Measurements from ENCODE around the gene FCER2. TPM values are rescaled to one million over a fixed set of nuclear protein-coding genes. Genes with fewer than 3 reads are reported as not detected.

The FCER2 gene
- total RNA-seq, 1 experiment from 2014 or later: not detected

DNA sequence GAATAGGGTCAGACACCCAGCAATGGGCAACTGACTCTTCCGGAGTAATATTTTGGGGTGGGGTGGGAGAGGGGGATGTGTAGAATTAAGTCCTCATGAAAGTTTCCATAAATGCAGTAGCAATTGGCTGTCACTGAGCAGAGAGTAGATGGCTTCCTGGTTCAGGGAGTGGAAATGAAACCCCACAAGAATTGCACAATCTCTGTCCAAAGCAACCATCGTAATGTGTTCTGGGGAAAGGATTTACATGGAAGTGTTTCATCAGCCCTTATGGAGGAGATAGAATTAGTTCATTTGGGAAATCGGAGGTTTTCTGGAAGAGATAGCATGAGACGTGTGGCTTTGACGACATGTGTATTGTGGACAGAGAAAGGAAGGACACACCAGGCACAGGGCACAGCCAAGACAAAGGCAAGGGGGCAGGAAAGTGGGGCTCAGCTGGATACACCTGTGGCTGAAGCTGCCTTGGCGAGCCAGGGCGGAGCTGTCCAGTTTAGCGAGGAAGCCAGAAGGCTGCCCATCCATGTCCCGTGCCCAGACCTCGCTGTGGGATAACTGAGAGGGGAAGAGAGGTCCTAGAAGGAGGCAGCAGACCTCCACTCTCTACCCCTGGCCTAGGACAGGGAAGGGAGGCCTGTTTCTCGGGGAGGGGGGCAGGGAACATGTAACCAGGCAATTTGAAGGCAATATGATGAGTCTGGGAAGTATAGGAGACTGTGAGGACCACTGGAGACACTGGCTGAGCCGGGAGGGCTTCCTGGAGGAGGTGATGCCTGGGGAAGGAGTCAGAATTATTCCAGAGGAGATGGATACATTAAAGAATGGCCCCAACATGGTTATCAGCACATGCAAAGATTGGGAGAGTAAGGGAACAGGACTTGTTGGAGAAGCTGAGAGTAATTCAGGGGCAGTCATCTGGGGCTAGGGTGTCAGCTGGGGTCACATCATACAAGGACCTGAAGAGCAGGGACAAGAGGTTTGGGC, 32.6 kb upstream of the FCER2 start:
- DNase-seq (ENCODE audit: low read depth): peak; percentile 2

DNA sequence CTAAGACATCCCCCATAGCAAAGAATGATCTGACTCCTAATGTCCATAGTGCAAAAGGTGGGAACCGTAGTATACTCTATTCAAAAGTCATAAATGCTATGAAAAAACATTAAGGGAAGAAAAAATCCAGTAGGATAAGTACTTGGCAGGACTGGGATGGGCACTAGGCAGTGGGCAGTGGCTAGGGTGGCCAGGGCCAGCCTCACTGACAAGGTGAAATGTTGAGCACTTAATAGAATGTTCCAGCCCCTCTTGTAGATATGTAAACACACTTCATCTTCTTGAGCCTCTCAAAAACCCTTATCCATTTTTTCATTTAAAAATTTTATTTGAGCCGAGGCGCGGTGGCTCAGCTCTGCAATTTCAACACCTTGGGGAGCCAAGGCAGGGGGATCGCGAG, 31.4 kb upstream of the FCER2 start:
- no peak for DNase-seq (ENCODE audit: low read depth)

DNA sequence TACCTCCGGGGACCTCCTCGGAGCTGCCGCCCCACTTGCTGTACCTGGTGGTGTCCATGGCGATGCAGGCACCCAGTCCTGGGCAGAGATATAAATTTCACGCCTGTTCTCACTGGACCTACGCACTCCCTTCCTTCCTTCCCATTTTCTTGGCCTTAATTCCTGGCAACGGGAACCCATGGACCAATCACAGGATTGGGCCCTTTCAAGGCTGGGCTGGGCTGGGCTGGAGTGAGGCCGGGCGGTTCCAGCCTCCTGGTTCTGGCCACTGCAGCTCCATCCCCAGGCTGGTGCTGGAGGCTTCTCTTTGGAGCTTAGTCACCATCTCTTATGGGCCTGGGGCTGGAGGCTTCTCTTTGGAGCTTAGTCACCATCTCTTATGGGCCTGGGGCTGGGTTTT, 30.1 kb upstream of the FCER2 start, which contains the start of gene CLEC4G:
Gene CLEC4G (minus strand): TSS at position 66 of the 400 bp plus-strand sequence. CDS start 8 bp downstream, at position 58.
- no peak for DNase-seq (ENCODE audit: low read depth)

DNA sequence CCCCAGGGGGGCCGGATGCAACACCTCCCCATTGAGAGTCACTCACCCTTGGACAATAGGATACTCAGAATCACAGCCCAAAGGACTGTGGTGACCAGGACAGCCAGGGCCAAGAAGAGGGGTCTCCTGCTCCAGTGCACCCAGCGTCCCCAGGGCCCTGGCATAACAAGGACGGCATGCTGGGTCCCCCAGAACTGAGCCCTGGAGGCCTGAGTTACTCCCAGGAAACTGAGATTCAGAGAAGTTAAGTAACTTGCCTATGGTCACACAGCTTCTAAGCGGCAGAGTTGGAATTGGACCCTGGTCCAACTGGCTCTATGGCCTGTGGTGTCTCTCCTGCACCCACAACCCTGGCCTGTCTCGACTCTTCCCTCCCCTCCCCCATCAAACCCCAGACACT, 29.7 kb upstream of the FCER2 start:
- DNase-seq (ENCODE audit: low read depth): no peak

DNA sequence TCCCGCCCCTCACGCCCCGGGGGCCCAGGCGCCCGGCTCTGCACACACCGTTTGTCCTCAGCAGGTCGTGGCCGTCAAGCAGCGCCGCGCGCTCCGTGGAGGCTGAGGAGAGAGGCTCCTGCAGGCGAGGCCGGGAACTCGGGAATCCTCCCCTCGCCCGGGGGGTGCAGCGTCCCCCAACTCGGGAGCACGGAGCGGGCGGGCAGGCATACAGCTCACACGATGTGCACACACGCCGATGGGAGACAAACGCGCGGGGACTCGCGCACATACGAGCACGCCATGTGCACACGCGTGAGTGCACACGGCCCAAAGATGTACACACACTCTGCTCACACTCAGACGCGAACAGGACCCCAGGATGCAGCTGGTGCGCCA, 29.3 kb upstream of the FCER2 start:
- DNase-seq (ENCODE audit: low read depth): no peak

DNA sequence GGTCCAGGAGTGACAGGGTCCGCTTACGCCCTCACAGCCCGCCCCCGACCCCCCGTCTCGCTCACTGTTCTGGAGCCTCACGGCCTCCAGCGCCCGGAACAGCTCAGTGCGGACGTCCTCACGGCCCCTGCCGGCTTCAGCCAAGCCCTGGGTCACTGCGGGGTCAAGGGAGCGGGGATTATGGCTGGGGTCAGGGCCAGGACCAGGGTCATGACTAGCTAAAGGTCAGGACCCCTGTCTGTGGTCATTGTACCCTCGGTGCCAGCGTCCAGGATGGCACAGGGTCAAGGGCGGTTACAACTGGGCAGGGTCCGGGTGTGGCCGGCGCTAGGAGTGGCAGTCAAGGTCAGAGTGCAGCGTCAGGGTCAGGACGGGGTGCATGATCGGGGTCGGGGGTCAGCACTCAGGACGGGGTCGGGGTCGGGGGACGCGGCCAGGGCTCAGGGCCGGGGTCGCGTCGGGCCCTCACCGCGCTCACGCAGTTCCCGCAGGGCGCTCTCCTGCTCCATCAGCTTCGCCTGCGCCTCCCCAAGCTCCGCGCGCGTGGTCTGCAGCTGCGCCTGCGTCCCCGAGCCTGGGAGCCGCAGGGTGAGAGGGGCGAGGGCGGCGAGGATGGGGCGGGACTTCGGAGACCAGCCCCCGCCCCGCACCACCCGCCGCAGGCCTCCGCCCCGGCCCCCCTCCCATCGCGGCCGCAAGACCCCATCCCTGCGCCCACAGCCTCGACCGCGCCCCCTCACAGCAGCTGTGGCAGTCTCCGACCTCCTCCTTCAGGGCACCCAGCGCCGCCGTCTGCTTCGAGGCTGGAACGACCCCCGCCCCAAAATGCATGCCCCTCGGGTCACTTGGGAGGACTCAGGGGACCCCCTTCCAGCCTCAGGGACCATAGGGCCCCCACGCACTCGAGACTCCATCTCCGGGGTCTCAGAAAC, 28.6 kb upstream of the FCER2 start:
- no peak for DNase-seq (ENCODE audit: low read depth)

DNA sequence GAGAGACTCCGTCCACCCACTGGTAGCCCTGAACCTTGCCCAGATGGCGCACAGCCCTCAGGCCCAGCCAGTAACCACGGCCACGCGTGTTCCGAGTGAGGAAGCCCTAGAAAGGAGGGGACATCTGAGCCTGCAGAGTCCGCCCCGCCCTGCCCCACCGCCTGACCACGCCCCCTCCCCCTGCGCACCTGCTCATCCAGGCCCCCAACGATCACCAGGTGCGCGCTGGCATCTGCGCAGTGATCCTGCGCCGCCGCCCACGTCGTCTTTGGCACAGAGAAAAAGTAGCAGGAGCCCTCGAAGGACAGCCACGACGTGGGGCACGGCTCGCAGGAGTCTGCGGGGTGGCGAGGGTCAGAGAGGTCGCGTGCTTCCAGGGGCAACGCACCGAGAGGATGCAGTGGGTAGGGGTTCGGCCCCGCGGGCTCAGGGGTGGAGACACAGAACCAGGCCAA, 27.9 kb upstream of the FCER2 start:
- DNase-seq (ENCODE audit: low read depth): no peak

DNA sequence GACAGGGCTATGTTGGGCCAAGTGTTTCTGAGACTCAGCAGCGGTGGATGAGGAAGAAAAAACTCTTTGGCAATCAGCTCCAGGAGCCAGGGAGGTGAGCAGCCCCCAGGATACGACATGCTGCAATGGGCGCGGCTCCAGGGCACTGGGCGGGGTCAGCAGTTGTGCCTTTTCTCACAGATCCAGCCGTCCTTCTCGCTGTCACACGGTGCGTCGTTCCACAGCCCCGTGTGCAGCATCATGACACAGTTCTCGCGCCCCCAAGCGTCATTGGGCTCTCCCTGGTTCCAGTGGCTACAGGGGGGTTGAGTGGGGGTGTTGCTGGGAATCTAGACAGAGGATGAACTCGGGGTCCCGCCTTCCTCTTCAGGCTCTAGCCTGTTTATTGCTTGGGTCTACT, 27.3 kb upstream of the FCER2 start:
- no peak for DNase-seq (ENCODE audit: low read depth)

DNA sequence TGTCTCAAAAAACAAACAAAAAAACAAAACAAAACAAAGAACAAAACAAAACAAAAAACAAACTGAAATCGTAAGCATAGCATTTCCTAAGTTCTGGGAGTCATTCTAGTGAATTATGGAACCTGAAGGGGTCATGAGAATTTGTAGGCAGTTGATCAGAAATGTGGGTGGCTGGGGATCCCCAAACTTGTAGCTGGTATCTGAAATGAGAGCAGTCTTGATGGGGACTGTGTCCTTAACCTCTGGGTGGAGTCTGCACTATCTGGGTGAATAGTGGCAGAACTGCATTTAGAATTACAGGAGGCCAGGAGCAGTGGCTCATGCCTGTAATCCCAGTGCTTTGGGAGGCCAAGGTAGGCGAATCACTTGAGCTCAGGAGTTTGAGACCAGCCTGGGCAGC, 23.9 kb upstream of the FCER2 start:
- DNase-seq (ENCODE audit: low read depth): no peak

DNA sequence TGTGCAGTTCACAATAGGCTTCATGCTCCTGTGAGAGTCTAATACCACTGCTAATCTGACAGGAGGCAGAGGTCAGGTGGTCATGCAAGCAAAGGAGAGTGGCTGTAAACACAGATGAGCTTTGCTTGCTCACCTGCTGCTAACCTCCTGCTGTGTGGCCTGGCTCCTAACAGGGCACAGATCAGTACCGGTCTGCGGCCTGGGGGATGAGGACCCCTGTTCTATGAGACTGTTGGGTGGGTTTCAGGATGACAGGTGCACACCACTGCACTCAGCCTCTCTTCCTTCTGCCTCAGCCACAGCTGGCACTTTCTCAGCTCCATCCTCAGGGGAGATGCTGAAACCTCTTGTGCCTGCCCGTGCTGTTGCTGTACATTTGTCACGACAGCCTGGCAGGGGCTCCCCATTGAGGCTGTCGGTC, 20.3 kb upstream of the FCER2 start:
- no peak for DNase-seq (ENCODE audit: low read depth)

DNA sequence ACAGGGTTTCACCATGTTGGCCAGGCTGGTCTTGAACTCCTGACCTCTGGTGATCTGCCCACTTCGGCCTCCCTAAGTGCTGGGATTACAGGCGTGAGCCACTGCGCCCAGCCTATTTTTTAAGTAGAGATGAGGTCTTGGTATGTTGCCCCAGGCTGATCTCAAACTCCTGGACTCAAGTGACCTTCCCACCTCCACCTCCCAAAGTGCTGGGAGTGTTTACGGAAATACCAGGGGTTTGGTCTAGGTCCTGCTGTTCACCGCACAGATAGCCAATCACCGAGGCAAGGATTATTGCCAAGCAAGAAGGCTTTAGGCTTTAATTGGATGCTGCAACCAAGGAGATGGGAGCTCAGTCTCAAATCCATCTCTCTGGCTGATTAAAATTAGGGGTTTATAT, 18.4 kb upstream of the FCER2 start:
- no peak for DNase-seq (ENCODE audit: low read depth)

DNA sequence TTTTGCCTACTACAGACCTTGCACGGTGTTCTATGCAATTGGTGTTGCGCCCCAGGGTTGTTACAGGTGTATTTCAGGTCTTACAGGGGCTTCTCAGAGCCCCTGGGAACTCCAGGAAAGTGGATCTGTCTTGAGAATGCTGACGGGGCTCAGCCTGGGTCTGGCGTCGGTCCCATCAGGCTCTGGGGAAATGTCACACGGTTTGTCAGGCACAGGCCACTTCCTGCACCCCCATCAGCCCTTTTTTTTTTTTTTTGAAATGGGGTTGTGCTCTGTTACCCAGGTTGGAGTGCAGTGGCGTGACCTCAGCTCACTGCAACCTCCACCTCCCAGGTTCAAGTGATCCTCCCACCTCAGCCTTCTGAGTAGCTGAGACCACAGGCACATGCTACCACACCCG, 16.7 kb upstream of the FCER2 start:
- DNase-seq (ENCODE audit: low read depth): no peak

DNA sequence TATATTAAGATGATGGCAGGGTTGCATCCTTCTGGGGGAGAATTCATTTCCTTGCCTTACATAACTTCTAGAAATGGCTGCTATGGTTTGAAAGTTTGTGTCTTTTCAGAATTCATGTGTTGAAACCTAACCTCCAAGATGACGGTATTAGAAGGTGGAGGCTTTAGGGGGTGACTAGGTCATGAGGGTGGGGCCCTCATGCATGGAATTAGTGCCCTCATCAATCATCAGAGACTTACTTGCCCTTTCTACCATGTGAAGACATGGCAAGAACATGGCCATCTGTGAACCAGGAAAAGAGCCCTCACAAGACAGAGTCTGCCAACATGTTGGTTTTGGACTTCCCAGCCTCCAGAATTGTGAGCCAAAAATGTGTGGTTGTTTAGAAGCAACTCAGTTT, 14.8 kb upstream of the FCER2 start:
- DNase-seq (ENCODE audit: low read depth): no peak

DNA sequence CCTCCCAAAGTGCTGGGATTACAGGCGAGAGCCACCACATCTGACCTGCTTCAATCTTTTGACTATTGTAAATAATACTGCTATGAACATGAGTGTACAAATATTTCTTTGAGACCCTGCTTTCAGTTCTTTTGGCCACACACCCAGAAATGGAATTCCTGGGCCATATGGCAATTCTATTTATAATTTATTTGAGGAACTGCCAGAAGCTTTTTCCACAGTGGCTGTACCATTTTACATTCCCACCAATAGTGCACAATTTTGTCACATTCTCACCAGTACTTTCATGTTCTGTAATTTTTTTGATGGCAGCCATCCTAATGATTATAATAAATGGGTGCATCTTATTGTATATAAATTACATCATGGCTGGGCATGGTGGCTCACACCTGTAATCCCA, 13.7 kb upstream of the FCER2 start:
- DNase-seq (ENCODE audit: low read depth): no peak

DNA sequence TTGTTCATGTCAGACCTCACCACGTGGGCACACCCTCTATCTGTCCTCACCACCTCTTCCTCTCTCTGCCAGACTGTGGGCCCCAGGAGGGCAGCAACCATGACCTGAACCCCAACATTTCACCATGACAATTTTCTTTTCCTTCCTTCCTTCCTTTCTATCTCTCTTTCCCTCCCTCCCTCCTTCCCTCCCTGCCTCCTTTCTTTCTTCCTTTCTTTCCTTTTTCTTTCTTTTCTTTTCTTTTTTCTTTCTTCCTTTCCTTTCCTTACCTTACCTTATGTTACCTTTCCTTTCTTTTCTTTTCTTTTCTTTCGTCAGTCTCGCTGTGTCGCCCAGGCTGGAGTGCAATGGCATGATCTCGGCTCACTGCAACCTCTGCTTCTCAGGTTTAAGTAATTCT, 8.7 kb upstream of the FCER2 start:
- no peak for DNase-seq (ENCODE audit: low read depth)

DNA sequence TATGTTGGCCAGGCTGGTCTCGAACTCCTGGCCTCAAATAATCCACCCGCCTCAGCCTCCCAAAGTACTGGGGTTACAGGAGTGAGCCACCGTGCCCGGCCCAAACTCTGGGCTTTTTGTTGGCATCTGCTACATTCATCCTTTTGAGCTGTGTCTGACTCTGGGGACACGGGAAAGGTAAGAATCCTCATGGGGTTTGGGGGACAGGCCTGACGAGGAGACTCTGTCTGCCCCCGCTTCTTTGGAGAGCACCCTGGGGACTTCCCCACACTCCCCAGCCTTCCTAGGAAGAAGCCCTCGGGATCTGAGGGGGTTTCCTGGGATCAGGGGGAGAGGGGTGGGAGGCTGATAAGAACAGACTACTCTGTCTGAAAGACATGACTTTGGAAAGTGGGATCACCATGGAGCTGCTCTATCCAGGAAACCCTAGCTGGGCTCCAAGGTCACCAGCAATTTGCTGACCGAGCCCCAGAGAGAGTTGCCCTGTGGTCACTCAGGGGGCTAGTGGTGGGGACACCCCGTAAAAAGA, 8.1 kb upstream of the FCER2 start:
- no peak for DNase-seq (ENCODE audit: low read depth)

DNA sequence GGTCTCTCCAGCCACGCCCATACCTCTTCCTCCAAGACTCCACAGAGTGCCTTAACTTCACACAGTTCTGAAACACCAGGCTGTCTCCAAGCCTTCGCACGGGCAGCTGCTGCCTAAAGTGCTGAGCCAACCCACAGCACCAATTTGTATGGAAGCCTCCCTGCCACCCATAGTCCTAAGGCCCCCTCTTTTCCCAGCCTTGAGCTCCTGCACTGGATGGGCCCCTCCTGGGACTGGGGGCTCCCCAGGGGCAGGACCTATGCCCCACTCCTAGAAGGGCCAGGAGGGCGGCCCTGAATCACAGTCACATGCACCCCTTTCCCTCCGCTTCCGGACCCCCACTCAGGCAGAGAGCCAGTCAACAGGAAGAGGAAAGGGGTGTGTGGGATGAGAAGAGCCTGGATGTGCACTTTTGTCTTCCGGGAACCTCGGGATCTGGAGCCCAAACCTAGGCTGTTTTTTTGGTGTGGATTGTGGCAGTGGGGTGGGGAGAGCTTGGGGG, 5.1 kb upstream of the FCER2 start:
- no peak for DNase-seq (ENCODE audit: low read depth)

DNA sequence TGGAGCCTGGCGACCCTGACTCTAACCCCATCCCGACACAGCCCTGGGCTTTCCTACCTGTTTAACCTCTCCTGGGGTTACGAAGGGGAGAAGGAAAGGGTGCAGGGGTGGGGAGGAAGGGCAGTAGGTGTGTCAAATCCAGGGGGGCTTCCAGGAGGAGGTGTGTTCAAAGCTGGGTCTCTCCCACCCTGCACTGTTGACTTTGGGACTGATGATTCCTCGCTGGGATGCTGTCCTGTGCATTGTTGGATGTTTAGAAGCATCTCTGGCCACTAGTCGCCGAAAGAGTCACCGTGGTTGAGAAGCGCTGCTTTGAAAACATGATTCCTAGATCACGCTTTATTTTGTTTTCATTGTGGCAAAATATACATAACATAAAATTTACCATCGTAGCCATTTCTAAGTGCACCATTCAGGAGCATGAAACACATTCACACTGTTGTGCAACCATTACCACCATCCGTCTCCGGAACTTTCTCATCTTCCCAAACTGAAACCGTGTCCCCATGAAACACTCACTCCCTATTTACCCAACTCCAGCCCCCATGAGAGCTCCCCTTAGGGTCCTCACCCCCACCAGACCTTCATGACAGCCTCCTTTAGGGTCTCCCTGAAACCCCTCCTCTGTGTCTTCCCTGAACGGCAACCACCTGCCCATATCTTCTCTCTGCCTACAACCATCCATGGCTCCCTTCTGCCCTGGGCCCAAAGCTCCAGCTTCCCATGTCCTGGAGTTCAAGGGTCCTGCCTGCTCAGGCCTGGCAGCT, 4.4 kb upstream of the FCER2 start:
- no peak for DNase-seq (ENCODE audit: low read depth)

DNA sequence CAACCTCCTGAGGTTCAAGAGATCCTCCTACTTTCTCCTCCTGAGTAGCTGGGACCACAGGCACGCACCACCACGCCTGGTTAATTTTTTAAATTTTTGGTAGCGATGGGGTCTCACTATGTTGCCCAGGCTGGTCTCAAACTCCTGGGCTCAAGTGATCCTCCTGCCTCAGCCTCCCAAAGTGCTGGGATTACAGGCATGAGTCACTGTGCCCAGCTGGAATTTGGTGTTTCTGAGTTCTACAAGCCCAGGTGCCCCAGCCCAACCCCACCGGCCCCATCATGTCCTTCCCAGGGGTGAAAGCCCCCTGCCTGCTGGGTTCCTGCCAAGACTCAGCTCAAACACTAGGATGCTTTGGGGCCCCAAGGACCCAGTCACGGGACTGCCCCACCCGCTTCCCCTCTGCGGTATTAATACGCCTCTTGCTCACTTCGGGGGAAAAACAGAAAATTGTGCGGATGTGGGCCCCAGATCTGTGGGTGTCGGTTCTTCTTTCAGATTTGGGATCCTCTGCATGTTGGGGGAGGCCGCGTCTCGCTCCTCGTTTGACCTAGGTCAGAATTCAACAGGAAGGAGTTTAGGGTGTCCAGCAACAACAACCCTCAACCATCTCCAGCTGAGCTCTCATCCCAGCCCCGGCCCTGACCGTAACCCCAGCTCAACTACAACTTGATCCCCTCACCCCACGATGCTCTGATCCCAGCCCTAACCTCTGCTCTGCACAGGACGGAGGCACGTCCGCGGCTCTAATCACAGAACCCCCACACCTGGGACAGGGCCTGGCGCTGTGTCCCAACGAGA, 3.7 kb upstream of the FCER2 start:
- no peak for DNase-seq (ENCODE audit: low read depth)

Data from LHCN-M2 (cell line).